Nephron progenitor cell (in vitro differentiated cells): Measurements from ENCODE around the gene CD46.

Experiments
- DNase-seq: peaks from one replicate; pipeline ENCODE4 v3.0.0; 2021
- H3K27ac Mint-ChIP-seq: 2 replicates; pipeline ENCODE4 v1.8.0; 2021; ENCODE audit warnings: mild to moderate bottlenecking, moderate library complexity, mixed read lengths
- H3K27me3 Mint-ChIP-seq: 2 replicates; pipeline ENCODE4 v1.8.0; 2021; ENCODE audit warnings: mild to moderate bottlenecking, low read depth, mixed read lengths; ENCODE audit not compliant: poor library complexity
- H3K36me3 Mint-ChIP-seq: 2 replicates; pipeline ENCODE4 v1.8.0; 2021; ENCODE audit warnings: low read depth, mixed read lengths
- H3K4me1 Mint-ChIP-seq: 2 replicates; pipeline ENCODE4 v1.8.0; 2021; ENCODE audit warnings: mixed read lengths
- H3K4me3 Mint-ChIP-seq: 2 replicates; pipeline ENCODE4 v1.8.0; 2021; ENCODE audit warnings: mild to moderate bottlenecking, moderate library complexity, mixed read lengths
- H3K9me3 Mint-ChIP-seq: 2 replicates; pipeline ENCODE4 v1.8.0; 2021; ENCODE audit warnings: mild to moderate bottlenecking, moderate library complexity, mixed read lengths
- TF ChIP-seq, protein P1 (sequence below): fragments of 200-600 bp; sonication (generic); IDR thresholded peaks from 2 replicates; pipeline ENCODE4 v1.5.0; 2021; ENCODE audit warnings: antibody characterized with exemption

CD46 gene

DNA sequence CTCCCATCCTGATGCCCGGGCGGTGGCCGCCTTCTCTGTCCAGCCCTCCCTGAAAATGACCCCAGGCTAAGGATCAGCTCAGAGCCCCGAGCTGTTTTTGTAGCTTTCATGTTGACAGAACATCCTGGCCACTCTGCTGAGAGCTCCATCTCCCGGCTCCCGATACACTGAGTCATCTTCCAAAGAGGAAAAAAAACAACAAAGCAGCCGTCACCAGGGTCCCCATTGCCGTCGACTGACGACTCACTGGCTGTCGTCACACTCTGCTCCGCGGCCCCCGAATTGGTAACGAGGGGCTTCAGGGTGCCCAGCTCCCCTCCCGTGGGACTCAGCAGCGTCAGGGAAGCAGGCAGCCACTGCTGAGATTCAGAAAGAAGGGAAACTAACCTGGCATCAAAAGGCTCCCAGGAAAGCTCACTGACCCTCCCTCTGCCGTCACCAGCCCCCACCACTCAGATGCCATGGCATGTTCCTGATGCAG is 67.2 kb downstream of the CD46 start:
- no peak overlapping the region for H3K27ac Mint-ChIP-seq
- TF ChIP-seq, protein P1, sequence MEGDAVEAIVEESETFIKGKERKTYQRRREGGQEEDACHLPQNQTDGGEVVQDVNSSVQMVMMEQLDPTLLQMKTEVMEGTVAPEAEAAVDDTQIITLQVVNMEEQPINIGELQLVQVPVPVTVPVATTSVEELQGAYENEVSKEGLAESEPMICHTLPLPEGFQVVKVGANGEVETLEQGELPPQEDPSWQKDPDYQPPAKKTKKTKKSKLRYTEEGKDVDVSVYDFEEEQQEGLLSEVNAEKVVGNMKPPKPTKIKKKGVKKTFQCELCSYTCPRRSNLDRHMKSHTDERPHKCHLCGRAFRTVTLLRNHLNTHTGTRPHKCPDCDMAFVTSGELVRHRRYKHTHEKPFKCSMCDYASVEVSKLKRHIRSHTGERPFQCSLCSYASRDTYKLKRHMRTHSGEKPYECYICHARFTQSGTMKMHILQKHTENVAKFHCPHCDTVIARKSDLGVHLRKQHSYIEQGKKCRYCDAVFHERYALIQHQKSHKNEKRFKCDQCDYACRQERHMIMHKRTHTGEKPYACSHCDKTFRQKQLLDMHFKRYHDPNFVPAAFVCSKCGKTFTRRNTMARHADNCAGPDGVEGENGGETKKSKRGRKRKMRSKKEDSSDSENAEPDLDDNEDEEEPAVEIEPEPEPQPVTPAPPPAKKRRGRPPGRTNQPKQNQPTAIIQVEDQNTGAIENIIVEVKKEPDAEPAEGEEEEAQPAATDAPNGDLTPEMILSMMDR, result no peak

DNA sequence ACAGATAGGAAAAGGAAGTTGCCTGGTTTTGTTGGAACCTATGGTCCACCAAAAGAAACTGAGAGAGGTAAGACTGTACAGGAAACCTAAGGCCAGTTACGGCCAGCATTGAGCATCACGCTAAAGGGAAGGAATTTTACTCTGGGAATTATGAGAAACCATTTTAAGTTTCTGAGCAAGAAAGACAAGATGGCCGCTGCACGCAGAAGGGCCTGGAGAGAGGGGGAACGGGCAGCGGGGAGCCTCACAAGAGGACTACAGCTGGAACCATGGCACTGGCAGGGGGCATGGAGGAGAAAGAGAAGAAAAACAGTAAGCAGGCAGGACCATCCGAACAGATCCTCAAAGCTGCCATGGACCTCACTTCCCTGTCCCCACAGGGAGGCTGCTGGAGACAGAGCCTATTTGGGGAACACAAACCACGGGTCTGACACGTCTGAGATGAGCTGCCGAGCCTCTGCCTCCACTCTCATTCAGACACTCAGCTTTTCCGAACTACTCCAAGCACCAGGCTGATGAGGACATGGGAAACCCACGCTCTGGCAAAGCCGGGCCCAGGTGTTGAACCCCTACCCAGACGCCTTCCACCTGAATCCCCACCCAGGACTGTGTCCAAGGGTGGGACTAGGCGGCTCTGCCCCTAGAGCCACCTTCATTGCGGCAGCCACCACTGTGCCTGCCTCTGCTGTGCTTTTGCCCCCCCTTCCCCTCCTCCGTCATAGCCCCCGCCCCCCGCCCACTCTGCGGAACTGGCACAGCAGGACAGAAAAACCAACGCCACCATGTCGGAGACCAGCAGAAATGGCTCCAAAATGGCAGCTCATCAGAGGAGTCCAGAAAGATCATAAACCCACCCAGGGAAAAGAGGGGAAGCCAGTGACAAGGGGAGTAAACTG is 69.0 kb downstream of the CD46 start:
- Mint-ChIP-seq H3K4me3 (no peak overlapping the region), H3K27me3 (peaks cover 3% of the 10 kb centered on the region), H3K27ac (no peak overlapping the region)

More for the DNA sequence above, 67.2 kb downstream of the CD46 start:
- DNase-seq, result no peak
- Mint-ChIP-seq H3K4me3 (no peak overlapping the region), H3K4me1 (peaks cover 31% of the 10 kb centered on the region), H3K36me3 (peaks cover 11% of the 10 kb centered on the region), H3K9me3 (no peaks in the 10 kb centered on the region), H3K27me3 (peaks cover 4% of the 10 kb centered on the region)

DNA sequence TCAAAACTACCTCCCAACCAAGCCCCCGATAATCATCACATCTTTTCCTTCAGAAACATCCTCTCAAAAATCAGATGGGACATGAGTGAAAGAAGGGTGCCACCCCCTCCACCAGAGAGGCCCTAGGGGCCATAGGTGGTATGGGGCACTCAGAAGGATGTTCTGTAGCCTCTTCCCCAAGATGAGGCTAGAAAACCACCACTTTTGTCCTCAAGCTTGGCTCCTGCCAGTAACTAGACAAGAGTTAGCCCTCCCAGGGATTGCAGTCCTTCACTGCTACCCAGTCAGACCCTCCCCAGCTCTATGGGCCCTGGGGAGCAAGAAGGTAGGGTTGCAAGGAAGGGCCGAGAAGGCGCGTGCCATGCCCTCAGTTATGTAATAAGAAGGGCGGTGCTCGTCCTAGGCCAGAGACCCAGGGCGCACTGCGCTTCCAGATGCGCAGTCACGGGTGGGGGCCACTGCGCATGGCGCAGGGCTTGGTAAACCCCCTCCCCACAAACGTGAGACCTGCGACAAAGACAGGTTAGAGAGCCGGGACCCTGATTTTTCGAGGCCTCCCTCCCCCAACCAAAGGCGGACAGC is 69.7 kb downstream of the CD46 start:
- H3K27me3 Mint-ChIP-seq, result peaks cover 3% of the 10 kb centered on the region
- H3K36me3 Mint-ChIP-seq, result no peaks in the 10 kb centered on the region
- no peak overlapping the region for H3K4me3 Mint-ChIP-seq
- H3K9me3 Mint-ChIP-seq, result no peaks in the 10 kb centered on the region
- H3K27ac Mint-ChIP-seq, result no peak overlapping the region
- no peak for DNase-seq
- TF ChIP-seq, protein P1, result no peak
- H3K4me1 Mint-ChIP-seq, result peaks cover 57% of the 10 kb centered on the region

More for the DNA sequence above, 69.0 kb downstream of the CD46 start:
- Mint-ChIP-seq H3K9me3 (no peaks in the 10 kb centered on the region), H3K4me1 (peaks cover 50% of the 10 kb centered on the region), H3K36me3 (peaks cover under 1% of the 10 kb centered on the region)
- TF ChIP-seq, protein P1, result no peak
- DNase-seq, result no peak

DNA sequence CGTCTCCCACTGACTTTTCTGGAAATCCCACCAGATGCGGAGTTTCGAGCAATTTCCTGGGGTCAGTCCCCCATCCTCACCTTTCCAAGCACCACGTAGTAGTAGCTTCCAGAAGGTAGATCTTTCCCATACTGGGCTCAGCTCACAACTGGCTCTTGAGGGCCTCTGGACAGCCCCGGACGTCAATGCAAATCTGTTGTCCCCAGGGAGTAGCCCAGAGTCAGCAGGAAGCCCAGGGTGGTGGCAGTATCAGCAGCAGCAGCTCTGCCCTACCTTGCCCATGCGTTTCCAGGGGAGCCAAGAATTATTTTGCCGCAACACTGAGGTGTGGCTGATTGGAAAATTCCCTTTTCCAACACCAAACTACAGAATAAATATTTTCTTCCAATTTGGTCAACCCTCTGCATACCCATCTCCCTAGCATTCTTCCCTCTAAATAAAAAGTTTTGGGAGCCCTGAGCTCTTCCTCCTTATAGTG is 70.3 kb downstream of the CD46 start:
- Mint-ChIP-seq H3K27ac (no peak overlapping the region), H3K9me3 (no peaks in the 10 kb centered on the region), H3K27me3 (peaks cover 3% of the 10 kb centered on the region), H3K4me3 (no peak overlapping the region), H3K4me1 (peaks cover 63% of the 10 kb centered on the region), H3K36me3 (no peaks in the 10 kb centered on the region)
- TF ChIP-seq, protein P1, result no peak
- DNase-seq, result no peak

DNA sequence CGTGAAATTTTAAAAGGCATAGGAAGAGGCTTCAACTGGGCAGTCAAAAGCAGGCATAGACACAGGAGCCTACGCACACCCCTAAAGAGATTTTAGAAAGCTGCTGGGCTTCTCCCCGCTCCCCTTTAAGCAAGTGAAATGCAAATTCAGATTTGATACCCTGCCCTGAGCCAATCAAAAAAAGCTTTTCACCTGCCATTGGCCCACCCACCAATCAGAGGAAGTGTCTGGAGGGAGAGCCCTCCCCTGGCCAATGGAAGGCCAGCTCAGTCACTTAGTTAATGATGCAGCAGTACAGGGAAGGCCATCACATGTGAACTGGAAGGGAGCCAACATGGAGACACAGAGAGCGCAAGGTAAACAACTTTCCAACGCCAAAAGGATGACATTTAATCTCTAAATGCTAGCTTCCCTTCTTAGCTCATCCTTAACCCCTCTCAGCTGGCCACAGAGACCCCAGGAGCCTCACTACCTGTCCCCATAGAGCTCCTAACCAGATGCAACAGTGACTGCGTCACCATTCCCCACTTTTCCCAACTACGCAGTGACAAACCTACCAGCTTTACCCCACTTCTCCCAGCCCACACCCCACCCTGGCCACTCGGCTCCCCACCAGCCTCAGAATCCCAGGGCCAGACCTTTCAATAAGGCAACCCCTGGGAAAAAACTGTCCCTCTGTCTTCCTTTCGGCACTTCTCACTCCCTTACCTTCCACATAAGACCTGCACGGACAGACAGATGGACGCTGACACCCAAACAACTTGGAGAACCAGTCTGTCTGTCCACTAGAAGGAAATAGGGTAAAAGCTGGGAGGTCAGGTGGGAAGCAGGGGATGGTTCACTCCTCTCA is 71.0 kb downstream of the CD46 start:
- no peak overlapping the region for H3K27ac Mint-ChIP-seq
- H3K9me3 Mint-ChIP-seq, result no peaks in the 10 kb centered on the region
- H3K4me3 Mint-ChIP-seq, result no peak overlapping the region
- H3K4me1 Mint-ChIP-seq, result peaks cover 61% of the 10 kb centered on the region
- DNase-seq, result no peak
- peaks cover 3% of the 10 kb centered on the region for H3K27me3 Mint-ChIP-seq
- no peaks in the 10 kb centered on the region for H3K36me3 Mint-ChIP-seq
- TF ChIP-seq, protein P1, result no peak
